Bone marrow (tissue), 2 donors: ENCODE measurements around the gene IL17REL.
"Not testable (repeated sequence)": the region's sequence is repeated elsewhere in the genome, so short reads cannot be mapped to it uniquely, and the experiment has no call there.

Experiments
- DNase-seq, 2 donors: peaks; one replicate each; lab custom pipeline; 2025; lab: John Stamatoyannopoulos, UW

Gene IL17REL

DNA sequence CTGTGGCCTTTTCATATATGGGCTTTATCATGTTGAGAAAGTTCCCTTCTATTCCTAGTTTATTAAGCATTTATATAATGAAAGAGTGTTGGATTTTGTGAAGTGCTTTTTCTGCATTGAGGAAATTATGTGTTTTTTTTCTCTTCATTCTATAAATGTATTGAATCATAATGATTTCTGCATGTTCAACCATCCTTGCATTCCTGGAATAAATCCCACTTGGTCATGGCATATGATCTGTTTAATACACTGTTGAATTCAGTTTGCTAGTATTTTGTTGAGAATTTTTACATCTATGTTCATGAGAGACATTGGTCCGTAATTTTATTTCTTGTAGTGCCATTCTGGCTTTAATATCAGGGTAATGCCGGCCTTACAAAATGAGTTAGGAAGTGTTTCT lies 26.2 kb downstream of the IL17REL start:
- DNase-seq, result no peak

DNA sequence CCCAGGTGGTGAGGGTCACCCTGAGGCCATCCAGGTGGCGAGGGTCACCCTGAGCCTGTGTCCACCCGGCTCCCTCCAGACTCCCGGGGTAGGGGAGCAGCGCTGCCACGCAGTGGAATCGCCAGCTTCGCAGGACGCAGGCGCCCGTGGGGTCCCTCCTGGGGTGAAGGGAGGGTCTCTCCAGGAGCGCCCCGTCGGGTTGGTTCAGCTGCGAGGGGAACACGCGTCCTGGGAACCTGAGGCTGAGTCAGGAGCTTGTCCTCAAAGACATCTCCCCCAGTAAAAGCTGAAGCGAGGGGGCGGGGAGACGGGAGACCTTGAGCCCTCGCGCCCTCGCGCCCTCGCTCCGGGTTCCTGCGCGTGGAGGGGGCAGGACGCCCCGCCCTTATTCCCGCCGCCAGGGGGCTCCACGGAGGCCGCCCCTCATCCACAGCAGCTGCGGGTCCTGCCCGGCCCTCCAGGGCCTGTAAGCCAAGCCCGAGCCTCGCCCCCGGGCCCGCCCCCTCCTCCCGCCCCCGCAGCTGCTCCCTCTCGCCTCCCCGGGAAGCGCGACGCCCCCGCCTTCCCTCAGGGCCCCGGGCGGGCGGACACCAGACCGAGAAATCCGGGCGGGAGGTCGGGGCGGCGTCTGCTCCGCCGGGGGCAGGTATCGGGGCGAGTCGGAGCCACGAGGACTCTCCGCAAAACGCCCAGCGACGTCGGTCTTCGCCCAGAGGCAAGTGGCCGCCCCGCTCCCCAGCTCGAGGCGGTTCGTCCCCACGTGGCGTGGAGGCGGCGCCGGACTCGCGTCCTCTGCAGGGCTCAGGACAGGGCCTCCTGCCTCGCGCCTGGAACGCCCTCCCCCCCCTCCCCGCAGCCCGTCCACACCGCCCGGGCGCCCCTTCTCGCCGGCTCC lies 29.2 kb downstream of the IL17REL start:
- DNase-seq, result no peak

DNA sequence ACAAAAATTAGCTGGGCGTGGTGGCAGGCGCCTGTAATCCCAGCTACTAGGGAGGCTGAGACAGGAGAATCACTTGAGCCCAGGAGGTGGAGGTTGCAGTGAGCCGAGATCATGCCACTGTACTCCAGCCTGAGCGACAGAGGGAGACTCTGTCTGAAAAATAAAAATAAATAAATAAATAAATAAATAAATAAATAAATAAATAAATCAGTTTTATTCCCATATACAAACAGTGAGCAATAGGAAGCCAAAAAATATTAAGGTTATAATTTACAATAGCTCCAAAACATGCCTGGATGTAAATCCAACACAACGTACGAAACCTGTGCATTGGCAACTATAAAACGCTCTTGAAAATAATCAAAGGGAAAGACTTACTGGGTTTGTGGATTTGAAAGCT lies 30.8 kb downstream of the IL17REL start:
- not testable (repeated sequence) for DNase-seq

DNA sequence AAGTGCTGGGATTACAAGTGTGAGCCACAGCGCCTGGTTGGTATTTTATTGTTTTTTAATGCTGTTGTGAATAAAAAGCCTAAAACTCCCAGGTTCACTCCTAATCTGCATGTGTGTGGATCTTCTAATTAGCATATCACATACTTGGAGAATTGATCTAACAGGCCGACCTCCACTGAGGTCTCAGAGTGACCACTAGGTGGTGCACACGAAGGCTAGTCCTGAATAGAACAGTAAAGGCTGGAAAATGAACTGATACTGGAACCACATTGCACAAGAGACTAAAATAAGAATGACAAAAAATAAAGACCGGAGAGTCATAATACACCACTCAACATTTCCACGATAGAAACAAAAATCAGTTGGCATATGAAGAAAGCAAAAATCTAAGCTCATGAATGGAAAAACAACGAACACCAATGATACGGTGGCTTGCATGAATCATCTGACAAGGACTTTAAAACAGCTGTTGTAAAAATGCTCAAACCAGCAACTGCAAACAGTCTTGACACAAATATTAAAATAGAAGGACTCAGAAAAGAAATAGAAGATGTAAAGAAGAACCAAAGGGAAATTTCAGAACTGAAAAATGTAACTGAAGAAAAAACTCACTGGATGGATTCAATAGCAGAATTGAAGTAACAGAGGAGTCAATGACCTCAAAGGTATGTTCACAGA lies 32.8 kb downstream of the IL17REL start:
- peak in 1 of 2 donors; percentile 28 for DNase-seq

DNA sequence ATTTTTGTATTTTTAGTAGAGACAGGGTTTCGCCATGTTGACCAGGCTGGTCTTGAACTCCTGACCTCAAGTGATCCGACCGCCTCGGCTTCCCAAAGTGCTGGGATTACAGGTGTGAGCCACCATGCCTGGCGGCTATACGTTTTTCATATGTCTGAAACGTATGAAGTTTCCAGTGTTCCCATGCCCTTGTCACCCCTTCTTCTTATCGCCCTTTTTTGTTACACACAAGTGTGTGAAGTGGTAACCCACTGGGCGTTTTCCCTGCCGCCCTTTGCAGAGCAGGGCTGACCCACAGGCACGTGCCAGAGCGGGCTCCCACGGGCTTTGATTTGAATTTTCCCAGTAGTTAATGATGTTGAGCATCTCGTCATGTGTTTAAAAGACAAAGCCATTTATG lies 35.0 kb downstream of the IL17REL start:
- no peak for DNase-seq

DNA sequence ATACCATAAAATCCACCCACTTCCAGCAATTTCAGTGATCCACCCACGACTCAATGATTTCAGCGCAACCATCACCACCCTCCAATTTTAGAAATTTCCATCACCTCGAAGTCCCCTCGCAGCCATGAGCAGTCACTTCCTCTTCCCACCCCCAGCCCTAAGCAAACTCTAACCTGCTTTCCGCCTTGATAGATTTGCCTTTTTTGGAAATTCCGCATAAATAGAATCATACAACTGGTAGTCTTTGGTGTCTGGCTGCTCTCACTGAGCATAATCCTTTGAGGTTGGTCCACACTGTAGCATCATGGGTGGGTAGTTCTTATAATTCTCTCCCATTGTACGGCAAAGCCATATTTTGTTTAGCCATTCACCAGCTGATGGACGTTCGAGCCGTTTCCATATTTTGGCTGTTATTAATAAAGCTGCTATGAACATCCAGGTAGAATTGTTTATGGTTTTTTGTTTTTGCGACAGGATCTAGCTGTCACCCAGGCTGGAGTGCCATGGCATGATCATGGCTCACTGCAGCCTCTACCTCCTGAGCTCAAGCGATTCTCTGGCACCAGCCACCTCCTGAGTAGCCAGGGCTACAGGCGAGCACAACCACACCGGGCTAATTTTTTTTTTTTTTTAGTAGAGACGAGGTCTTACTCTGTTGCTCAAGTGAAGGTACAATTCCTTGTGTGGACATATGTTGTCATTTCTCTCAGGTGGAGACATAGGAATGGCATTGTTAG lies 36.0 kb downstream of the IL17REL start:
- DNase-seq, result no peak

DNA sequence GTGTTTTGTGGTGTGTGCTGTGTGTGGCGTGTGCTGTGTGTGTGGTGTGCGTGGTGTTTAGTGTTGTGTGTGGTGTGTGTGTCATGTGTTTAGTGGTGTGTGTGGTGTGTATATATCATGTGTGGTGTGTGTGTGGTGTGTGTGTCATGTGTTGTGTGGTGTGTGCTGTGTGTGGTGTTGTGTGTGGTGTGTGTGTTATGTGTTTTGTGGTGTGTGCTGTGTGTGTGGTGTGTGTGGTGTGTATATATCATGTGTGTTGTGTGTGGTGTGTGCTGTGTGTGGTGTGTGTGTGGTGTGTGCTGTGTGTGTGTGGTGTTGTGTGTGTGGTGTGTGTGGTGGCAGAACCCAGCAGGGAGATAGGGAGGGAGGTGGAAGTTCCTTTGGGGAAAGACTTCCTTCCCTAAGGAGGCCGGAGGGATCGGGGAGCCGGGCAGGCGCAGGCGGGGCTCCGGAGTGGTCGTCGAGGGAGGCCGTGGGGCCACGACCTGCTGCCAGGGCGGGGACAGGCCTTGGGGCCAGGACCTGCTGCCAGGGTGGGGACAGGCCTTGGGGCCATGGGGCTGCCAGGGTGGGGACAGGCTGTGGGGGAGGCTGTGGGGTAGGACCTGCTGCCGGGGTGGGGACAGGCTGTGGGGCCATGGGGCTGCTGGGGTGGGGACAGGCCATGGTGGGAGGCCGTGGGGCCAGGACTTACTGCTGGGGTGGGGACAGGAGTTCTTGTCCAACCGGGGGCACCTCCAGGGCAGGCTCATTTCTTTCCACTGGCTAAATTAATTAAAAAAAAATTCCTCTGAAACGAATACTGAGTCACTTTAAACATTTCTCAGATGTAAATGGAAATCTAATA lies 36.8 kb downstream of the IL17REL start:
- DNase-seq, result no peak

DNA sequence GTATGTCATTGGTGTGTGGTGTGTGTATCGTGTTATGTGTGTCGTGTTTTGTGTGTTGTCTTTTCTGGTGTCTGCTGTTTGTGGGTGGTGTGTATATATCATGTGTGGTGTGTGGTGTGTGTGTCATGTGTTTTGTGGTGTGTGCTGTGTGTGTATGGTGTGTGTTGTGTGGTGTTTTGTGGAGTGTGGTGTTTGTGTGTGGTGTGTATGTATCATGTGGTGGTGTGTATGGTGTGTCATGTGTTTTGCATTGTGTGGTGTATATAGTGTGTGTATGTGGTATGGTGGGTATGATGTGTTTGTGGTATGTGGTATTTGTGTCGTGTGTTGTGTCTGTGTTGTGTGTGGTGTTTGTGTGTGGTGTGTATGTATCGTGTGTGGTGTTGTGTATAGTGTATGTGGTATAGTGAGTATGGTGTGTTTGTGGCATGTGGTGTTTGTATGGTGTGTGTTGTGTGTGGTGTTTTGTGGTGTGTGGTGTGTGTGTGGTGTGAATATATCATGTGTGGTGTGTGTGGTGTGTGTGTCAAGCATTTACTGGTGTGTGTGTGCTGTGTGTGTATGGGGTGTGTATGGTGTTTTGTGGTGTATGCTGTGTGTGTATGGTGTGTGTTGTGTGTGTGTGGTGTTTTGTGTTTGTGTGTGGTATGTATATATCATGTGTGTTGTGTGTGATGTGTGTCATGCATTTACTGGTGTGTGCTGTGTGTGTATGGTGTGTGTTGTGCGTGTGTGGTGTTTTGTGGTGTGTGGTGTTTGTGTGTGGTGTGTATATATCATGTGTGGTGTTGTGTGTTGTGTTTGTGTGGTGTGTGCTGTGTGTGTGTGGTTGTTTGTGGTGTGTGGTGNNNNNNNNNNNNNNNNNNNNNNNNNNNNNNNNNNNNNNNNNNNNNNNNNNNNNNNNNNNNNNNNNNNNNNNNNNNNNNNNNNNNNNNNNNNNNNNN lies 39.3 kb downstream of the IL17REL start:
- no peak for DNase-seq

DNA sequence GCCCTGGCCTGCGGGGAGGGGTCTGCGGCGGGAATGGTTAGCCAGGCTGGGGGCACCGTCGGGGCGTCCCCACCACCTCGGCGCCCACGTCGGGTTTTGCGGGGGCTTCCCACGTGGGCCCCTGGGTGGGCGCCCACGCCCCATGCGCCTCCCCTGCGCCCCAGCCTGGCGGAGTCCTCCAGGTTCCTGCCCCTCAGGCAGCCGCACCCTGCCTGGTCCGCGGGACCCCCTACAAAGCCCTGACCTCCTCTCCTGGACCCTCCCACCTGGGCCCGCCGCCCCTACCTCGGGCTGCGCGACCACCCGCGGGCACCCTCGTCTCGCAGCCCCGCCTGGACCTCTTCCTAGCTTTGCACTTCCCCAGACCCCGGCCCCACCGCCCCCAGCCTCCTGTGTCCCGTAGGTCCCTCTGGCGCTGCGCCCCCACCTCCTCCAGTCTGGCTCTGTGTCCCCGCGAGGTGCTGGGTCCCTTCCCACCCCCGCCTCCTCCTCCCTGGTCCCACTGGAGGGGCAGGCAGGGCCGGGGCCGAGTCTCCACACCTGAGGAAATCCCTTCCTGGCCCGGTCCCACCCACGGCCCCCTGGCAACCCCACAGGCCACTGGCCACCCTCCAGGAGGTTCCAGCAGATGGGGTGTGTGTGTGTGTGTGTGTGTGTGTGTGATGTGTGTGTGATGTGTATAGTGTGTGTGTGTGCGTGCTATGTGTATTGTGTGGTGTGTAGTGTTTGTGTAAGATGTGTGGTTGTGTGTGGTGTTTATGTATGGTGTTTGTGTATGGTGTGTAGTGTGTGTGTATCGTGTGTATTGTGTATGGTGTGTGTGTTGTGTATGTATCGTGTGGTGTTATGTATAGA lies 40.2 kb downstream of the IL17REL start:
- DNase-seq, result no peak

DNA sequence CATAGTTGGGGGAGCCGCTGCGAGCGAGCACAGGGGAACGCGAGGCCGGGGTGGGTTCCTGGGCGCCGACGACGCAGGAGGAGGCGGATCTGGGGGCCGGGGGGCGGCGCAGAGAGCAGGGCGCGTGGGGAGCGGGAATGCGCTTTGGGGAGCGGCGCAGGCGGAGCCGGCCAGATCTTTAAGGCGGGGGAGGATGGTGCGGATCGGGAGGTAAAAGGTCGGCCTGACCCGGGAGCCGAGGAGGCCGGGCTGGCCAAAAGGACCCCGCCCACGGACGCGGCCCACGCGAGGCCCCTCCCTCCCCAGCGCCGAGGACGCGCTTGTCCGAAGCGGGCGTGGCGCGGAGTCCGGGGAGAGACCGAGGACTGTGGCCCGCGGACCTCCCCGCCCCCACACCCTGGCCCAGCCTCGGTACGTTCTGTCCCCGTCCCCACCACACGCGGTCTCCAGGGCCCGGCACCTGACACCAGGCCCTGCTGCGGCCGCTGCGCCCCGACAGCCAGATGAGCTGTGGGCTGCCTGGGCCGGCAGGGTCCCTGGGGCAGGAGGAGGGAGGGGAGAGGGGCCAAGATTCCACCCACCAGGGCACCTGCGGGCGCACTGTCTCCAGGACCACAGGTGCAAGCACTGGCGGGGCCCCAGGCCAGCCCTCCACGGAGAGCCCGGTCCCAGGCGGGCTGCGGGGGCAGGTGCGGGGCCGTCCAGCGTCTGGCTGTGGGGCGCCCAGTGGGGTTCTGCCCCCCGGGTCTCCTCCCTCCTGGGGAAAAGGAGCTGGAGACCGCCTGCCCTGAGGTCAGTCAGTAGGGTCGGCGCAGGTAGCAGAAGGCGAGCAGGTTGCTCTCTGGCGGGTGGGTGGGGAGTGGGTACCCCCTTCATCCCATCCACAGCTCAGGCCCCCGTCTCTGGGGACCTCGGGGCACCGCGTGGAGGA lies 41.1 kb downstream of the IL17REL start:
- DNase-seq, result peak in 1 of 2 donors; percentile 81

DNA sequence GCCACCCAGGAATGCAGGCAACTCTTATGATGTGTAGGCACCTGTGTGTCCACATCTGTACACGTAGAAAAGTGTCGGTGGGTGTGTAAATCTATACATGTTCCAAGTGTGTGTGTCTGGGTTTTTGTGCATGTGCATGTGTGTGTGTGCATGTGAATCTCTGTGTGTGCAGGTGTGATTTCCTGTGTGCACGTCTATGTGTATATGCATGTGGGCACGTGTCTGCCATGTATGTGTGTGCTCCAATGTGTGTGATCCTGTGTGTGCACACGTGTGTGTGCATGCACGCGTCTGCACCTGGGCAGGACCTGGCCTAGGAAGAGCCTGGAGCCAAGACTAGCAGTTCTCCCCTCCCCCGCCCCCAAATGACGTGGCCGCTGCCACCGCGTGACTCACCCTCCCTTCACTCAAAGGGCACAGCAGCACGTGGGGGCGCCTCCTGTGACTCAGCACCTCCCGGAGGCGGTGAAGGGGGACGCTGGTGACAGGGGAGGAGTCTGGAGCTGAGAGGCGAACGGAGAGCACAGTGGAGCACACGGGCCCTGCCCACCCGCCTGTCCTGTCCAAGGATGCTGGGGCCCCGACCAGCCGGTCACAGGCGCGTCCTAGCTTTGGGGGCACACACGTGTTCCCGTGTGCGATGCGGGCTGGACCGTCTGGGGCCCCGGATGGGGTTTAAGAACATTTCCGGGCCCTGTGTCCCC lies 41.9 kb downstream of the IL17REL start:
- peak; percentile 87 to 98 for DNase-seq

DNA sequence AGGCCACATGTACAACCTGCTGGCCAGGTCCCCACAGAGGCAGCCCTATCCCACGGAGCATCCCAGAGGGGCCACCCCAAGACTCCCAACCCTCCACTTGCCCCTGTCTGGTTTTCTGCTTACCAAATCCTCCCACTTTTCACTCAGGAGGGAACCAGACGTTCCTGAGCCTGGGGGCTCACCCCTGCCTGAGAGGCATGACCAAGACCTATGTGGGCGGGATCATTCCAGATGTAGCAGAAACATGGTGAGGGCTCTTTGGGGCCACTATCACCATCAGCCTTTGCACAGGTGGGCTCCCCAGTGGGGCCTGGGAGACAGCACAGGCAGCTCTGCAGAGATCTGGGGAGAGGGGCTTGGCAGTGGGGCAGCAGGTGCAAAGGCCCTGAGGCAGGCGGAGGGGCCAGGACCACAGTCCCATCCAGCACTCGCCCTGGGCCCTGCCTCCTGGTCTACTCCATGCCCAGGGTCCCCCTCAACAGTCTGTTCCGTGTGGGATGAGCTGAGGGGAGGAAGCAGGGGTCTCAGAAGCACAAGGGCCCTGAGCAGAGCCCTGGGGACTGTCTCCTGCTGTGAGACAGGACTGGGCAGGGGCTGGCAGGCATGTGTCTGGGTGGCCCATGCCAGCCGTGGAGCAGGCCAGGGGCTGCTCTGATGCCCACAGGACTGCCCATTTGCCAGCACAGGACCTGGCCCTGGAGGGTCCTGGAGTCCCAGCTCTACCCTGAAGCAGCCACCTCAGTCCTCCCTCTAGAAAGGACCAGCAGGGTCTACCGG lies 42.6 kb downstream of the IL17REL start:
- no peak for DNase-seq

DNA sequence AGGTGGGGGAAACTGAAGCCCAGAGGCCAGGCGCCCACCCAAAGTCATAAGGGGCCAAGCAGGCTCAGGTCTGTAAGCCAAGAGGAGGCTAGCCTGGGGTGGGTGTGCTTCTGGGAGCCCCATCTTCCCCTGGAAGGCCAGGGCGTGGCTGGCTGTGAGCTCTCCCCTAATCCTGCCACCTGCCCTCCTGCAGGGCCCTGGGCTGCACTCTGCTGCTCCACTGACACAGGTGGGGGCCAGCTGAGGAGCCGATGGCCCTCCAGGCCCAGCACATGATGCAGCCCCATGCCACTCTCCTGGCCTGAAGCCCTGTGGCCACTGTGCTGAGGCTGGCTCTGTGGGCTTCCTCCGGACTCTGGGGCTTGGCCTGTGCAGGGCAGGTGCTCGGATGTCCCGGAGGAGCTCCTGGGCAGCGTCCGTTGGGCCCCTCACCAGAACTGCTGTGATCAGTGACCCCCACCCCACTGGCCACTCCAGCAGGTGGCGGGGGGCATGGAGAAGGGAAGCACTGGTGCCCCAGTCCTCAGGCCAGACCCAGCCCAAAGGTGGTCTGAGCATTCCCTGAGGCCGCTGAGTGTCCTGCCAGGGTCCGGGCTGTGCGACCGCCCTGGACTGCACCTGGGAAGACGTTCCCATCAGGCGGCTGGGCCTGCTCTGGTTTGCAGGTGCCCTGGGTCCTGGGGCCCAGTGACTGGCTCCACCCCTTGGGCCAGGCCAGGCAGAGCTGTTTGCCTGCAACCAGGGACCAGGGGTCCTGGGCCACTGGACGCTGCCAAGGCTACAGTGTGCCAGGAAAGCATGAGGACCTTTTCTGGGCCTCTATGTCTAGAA lies 43.5 kb downstream of the IL17REL start:
- no peak for DNase-seq

DNA sequence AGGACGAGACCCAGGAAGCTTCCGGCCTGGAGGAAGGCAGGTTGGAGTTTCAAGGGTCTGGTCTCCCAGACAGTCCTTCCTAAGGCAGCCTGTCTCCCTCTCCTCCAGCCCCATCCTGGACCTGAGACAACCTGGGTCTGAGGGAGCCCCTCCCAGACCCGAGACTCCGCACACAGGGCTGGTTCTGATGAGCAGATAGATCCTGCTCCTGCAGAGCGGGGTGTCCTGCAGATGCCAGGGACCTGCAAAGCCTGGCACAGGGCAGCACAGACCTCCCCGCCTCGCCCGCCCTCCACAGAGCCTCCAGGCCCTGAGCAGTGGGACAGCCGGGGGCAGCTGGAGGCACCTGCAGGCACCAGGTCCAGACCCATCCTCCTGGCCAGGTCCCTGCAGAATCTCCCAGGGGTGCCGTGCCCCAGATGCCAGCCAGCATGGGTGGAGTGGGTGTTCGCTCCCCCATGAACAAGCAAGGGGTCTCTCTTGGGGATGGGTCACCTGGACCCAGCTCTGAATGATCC lies 44.2 kb downstream of the IL17REL start:
- no peak for DNase-seq

DNA sequence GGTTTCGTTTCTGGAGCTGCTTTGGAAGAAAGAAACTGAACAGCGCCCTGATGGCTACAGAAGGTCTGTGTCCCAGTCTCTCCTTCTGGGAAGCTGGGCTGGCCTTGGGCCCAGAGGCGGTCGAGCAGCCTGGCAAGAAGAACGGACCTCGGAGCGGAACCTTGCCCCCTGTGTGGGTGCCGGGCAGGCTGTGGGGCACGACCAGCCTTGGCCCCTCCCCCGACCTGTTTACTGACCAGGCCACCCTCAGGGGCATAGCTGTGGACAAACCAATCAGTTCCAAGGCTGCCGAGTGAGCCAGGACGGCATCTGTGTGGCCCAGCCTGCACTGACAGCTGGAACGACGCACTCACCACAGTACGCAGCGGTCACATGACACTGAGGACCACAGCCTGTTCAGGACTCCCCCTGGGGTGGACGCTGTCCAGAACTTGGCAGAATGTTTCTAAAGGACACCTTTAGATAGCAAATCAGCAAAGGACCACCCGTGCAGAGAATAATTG lies 44.8 kb downstream of the IL17REL start:
- no peak for DNase-seq
